Skeletal muscle tissue (tissue), 4 donors: ENCODE data around the gene TCF7L2. TPM values are rescaled to one million over a fixed set of nuclear protein-coding genes. Genes with fewer than 3 reads are reported as not detected.

Experiments used
- H3K27ac ChIP-seq: one replicate; pipeline ENCODE4 v1.7.0; 2013; ENCODE audit warnings: mild to moderate bottlenecking, low read depth, low read length, inconsistent platforms
- H3K27me3 ChIP-seq, 3 donors: one replicate each; pipeline ENCODE4 v1.7.0; 2013; ENCODE audit warnings: low read length in 3 of 3; ENCODE audit not compliant: control insufficient read depth in 3 of 3, insufficient read depth in 3 of 3
- H3K36me3 ChIP-seq, 3 donors: one replicate each; pipeline ENCODE4 v1.7.0; 2013; ENCODE audit warnings: low read length in 3 of 3; ENCODE audit not compliant: control insufficient read depth in 3 of 3, insufficient read depth in 3 of 3
- H3K4me1 ChIP-seq, 3 donors: one replicate each; pipeline ENCODE4 v1.7.0; 2013; ENCODE audit warnings: low read length in 3 of 3, mild to moderate bottlenecking in 3 of 3; ENCODE audit not compliant: control insufficient read depth in 3 of 3, insufficient read depth in 3 of 3
- H3K4me3 ChIP-seq, 3 donors: one replicate each; pipeline ENCODE4 v1.7.0; 2013; ENCODE audit warnings: low read length in 3 of 3
- H3K9ac ChIP-seq, 3 donors: one replicate each; pipeline ENCODE4 v1.7.0; 2013; ENCODE audit warnings: low read length in 3 of 3, mild to moderate bottlenecking in 3 of 3, moderate library complexity in 2 of 3, low read depth in 1 of 3
- H3K9me3 ChIP-seq, 3 donors: one replicate each; pipeline ENCODE4 v1.7.0; 2013; ENCODE audit warnings: low read length in 3 of 3; ENCODE audit not compliant: control insufficient read depth in 3 of 3
- total RNA-seq: library from RNA; depleted of rRNA; stranded (reverse); fragments of >200 nt; gene quantifications from one replicate; pipeline ENCODE4 v1.2.3, GENCODE V29; 2014
- donor health status: Osteomylitis.

Gene TCF7L2
- total RNA-seq, result 33.9 TPM

DNA sequence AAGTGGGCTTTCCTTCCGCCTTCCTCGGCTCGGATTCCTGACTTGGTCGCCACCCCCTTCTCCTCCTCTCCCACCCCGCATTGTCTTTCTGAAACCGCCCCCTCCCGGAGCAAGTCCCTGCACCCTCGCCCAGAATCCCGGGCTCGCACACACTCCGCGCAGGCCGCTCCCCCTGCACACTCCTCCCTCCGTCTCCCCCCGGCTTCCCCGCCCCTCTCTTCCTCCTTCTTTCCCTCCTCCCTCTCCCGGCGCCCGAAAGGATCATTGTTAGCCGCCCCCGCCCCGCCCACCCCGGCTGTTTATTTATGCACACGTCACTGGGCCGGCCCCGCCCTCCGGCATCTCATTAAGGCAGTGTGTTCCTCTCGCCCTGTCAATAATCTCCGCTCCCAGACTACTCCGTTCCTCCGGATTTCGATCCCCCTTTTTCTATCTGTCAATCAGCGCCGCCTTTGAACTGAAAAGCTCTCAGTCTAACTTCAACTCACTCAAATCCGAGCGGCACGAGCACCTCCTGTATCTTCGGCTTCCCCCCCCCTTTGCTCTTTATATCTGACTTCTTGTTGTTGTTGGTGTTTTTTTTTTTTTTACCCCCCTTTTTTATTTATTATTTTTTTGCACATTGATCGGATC lies at the start of gene TCF7L2:
TCF7L2 (plus strand) TSS at position 373 of the 633 bp plus-strand sequence. CDS start 510 bp downstream, outside the sequence.
- H3K27ac ChIP-seq, result peak within 1 kb of the TSS; percentile 78
- H3K4me3 ChIP-seq, result peak within 1 kb of the TSS; percentile 69 to 91 (median 76)
- H3K4me1 ChIP-seq, result peaks cover 4 to 11% (median 10%) of the 10 kb centered on the region in 3 donors
- no peaks in the 10 kb centered on the region for H3K27me3 ChIP-seq
- H3K36me3 ChIP-seq, result no peaks in the 10 kb centered on the region
- peak within 1 kb of the TSS; percentile 75 to 91 (median 88) for H3K9ac ChIP-seq
- H3K9me3 ChIP-seq, result no peaks in the 10 kb centered on the region

DNA sequence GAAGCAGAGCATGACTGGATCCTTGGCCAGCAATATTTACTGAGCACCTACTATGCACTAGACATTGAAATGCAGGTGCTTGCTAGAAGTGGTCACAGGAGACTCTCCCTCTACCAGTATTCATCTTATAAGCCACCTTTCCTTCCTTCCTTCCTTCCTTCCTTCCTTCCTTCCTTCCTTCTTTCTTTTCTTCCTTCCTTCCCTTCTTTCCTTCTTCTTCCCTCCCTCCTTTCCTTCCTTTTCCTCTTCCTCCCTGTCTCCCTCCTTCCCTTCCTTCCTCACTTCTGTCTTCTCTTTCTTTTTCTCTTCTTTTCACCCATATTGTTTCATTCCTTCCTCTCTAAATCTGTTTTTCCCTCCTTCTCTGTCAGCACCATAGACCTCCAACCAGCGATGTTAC lies 47.3 kb upstream of the TCF7L2 start:
- H3K4me1 ChIP-seq, result peaks cover 0 to 3% (median 0%) of the 10 kb centered on the region in 3 donors
- no peak overlapping the region for H3K27ac ChIP-seq
- H3K4me3 ChIP-seq, result no peak overlapping the region
- no peaks in the 10 kb centered on the region for H3K36me3 ChIP-seq
- peaks cover 0 to 4% (median 0%) of the 10 kb centered on the region in 3 donors for H3K27me3 ChIP-seq
- H3K9me3 ChIP-seq, result no peaks in the 10 kb centered on the region
- H3K9ac ChIP-seq, result no peak overlapping the region

DNA sequence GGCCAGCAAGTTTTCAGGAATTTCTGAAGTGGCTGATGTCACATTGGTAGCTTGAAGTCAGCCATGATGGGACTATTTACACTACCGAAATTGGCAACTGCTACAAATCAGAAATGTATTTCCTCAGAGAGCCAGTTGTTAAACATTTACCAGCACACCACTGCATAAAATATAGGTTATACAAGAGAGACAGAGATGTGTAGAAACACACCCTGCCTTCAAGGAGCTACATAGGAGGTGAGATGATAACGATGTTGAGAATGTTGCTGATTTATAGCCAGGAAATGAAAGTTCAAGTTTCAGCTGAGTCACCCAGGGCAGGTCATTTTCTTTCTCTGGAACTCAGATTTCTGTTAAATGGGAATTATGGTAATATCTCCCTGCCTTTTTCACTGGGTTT lies 46.0 kb upstream of the TCF7L2 start:
- Histone ChIP-seq H3K9ac (no peak overlapping the region), H3K27me3 (no peaks in the 10 kb centered on the region), H3K9me3 (no peaks in the 10 kb centered on the region), H3K4me3 (no peak overlapping the region), H3K4me1 (no peaks in the 10 kb centered on the region), H3K36me3 (no peaks in the 10 kb centered on the region), H3K27ac (no peak overlapping the region)

DNA sequence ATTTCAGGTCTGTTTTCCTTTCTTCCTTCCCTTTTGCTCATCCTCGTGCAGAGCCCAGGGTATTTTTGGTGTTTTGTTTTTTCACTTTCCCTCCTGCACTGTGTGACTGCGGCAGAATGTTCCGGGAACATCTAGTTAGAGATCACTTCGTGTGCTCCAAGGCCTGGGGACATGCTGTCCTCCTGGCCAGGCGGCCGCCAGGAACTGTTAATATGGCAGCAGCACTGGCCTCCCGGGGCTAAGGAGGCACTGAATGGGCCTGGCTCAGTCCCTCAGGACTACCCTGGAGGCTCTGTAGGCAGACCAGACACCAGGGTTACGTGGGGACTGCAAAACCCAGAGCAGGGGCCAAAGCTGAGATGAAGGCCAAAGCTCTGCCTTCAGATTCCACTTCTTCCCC lies 43.1 kb upstream of the TCF7L2 start:
- Histone ChIP-seq H3K9ac (no peak overlapping the region), H3K4me3 (no peak overlapping the region), H3K27me3 (no peaks in the 10 kb centered on the region), H3K36me3 (no peaks in the 10 kb centered on the region), H3K9me3 (no peaks in the 10 kb centered on the region), H3K4me1 (no peaks in the 10 kb centered on the region), H3K27ac (no peak overlapping the region)

DNA sequence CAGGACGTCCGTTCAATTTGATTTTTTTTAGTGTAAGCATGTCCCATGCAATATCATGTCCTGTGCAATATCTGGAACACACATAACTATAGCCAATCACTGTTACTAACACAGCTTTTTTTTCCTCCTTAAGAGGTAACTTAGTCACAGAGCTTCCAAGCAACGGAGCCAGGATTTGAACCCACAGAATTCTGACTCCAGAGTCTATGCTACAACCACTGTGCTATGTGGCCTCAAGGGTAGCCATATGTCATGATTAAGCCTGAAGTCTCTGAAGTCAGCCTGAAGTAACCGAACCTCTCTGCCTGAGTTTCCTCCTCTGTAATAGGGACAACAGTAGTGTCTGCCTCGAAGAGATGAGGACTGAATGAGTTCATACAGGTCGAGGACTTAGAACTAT lies 42.2 kb upstream of the TCF7L2 start:
- H3K27me3 ChIP-seq, result no peaks in the 10 kb centered on the region
- no peaks in the 10 kb centered on the region for H3K4me1 ChIP-seq
- no peak overlapping the region for H3K4me3 ChIP-seq
- H3K9me3 ChIP-seq, result no peaks in the 10 kb centered on the region
- no peak overlapping the region for H3K9ac ChIP-seq
- no peak overlapping the region for H3K27ac ChIP-seq
- no peaks in the 10 kb centered on the region for H3K36me3 ChIP-seq

DNA sequence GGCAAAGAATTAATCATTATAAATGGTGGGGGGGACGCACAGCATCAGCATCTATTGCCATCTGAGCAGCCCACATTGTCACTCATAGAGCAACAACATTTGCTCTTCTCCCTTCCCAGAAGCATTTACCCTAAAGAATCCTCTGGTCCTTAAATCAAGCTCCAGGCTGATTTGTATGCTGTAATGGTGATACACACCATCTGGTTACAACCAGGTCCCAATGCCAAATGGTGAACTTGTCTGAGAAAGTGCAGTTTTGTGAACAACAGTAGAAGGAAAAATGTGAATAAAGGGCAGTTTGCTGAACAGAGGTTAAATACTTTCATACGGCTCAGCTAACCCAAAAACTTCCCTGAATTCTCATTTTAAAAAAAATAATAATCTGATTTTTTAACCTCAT lies 38.8 kb upstream of the TCF7L2 start:
- Histone ChIP-seq H3K9me3 (no peaks in the 10 kb centered on the region), H3K4me1 (no peaks in the 10 kb centered on the region), H3K27me3 (no peaks in the 10 kb centered on the region), H3K36me3 (no peaks in the 10 kb centered on the region), H3K4me3 (no peak overlapping the region), H3K27ac (no peak overlapping the region), H3K9ac (no peak overlapping the region)

DNA sequence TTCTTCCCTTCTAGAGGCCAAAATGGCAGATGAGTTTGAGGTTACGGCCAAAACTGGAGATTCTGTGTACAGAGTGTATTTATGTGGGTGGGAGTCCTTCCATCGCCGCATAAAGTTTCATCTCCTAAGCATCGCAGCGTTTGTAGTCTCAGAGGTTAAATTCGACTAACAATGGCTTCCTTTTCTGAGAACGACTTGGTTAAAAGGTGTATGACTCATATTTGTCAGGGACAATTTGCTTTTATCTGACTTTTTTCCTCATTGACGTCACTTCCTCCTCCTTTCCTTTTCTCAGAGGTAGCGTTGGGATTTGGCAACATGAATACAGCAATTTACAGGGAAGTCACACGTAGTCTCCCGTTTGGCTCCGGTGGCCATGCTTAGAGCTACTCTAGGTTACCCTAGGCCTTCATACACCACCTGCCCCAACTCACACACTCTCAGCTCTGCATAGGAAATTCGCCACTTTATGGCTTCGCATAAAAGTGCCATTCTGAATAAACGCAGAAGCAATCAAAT lies 37.6 kb upstream of the TCF7L2 start:
- no peak overlapping the region for H3K27ac ChIP-seq
- no peaks in the 10 kb centered on the region for H3K36me3 ChIP-seq
- H3K27me3 ChIP-seq, result no peaks in the 10 kb centered on the region
- H3K4me1 ChIP-seq, result no peaks in the 10 kb centered on the region
- no peak overlapping the region for H3K4me3 ChIP-seq
- H3K9ac ChIP-seq, result no peak overlapping the region
- no peaks in the 10 kb centered on the region for H3K9me3 ChIP-seq

DNA sequence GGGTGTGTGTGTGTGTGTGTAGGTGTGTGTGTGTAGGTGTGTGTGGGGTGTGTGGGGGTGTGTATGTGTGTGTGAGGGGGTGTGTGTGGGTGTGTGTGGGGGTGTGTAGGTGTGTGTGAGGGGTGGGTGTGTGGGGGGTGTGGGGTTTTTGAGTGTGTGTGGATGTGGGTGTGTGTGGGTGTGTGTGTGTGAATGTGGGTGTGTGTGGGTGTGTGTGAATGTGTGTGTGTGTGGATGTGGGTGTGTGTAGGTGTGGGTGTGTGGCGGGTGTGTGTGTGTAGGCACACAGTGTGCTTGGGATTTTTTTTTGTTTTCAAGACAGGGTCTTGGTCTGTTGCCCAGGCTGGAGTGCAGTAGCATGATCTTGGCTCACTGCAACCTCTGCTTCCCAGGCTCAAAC lies 36.8 kb upstream of the TCF7L2 start:
- no peaks in the 10 kb centered on the region for H3K9me3 ChIP-seq
- no peak overlapping the region for H3K27ac ChIP-seq
- H3K4me3 ChIP-seq, result no peak overlapping the region
- no peaks in the 10 kb centered on the region for H3K27me3 ChIP-seq
- H3K4me1 ChIP-seq, result no peaks in the 10 kb centered on the region
- H3K9ac ChIP-seq, result no peak overlapping the region
- no peaks in the 10 kb centered on the region for H3K36me3 ChIP-seq

DNA sequence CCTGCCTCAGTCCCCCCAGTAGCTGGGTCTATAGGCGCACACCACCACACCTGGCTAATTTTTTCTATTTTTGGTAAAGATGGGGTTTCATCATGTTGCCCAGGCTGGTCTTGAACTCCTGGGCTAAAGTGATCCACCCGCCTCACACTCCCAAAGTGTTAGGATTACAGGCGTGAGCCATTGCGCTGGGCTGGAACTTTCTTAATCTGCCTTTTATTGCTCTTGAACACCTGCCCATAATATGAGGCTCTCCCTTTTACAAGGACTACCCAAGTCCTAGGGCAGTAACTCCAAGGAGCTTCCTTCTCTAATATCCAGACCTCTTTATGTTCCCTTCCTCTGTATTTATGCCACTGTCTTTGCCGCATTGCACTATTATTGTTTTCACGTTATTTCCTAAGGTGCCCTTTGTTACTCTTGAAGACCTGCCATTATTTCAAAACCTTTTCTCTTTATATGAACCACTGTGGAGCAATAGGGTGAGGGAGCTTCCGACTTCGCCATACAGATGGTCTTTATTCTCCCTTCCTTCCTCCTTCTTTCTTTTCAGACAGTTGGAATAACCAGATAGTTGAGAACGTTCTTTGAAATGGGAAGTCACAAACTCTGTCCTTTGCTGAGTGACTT lies 36.3 kb upstream of the TCF7L2 start:
- Histone ChIP-seq H3K4me1 (no peaks in the 10 kb centered on the region), H3K27me3 (no peaks in the 10 kb centered on the region), H3K9me3 (no peaks in the 10 kb centered on the region), H3K36me3 (no peaks in the 10 kb centered on the region), H3K27ac (no peak overlapping the region), H3K4me3 (no peak overlapping the region), H3K9ac (no peak overlapping the region)

DNA sequence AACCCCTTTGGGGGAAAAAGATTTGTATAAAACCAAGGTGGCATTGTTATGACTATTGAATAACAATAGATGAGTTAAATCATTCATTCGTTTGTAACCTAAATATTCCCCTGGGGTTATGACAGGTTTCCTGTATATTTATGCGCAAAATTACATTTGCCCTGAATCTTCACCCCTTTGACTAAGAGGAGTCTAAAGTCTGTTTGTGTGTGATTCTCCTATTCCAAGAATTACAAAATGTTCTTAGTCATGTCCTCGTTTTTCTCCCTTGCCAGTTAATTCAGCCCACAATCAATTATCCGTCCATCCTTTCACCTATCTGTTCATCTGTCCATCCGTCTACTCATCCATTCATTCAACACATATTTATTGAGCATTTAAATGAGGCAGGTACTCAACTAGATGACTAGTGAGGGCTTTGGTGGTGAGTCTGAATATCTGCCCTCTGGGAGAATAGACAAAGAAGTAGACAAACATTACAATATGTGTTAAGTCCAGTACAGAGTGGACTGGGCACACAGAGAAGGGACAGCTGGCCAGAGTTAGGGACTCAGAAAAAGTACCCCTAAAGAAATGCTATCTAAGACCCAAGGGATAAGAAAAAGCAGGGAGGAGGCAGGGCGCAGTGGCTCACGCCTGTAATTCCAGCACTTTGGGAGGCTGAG lies 35.6 kb upstream of the TCF7L2 start:
- Histone ChIP-seq H3K4me1 (no peaks in the 10 kb centered on the region), H3K27me3 (no peaks in the 10 kb centered on the region), H3K4me3 (no peak overlapping the region), H3K9ac (no peak overlapping the region), H3K27ac (no peak overlapping the region), H3K36me3 (no peaks in the 10 kb centered on the region), H3K9me3 (no peaks in the 10 kb centered on the region)
